IMR-90 (cell line): ENCODE data around the gene TPPP. TPM values are rescaled to one million over a fixed set of nuclear protein-coding genes. Genes with fewer than 3 reads are reported as not detected.

Source experiments
- ATAC-seq: fragments of 200-7000 bp; cut with Tn5 transposase; 2 replicates; pipeline ENCODE4 v1.9.1; 2020; ENCODE audit warnings: low read depth, mild to moderate bottlenecking, moderate library complexity
- BruUV-seq: library from RNA; stranded (reverse); fragments of 400-500 nt; replicated peaks from 2 replicates; lab custom pipeline; 2021; lab: Mats Ljungman, UMichigan
- CTCF ChIA-PET: fragments of 300-600 bp; formaldehyde crosslinking; extraction: SDS; loops from one replicate; lab custom pipeline; 2021; ENCODE audit warnings: antibody characterized with exemption; lab: Yijun Ruan, JAX
- POLR2A ChIA-PET: fragments of 300-600 bp; sonication (Branson Sonifier 250); formaldehyde crosslinking; loops from one replicate; lab custom pipeline; 2022; ENCODE audit warnings: antibody characterized with exemption; ENCODE audit not compliant: unreplicated experiment; lab: Charles Lee
- DNase-seq: peaks from one replicate; pipeline ENCODE4 v3.0.0; 2013
- H2AFZ ChIP-seq: replicated peaks from 2 replicates; pipeline ENCODE3; 2013; ENCODE audit warnings: low read length, mild to moderate bottlenecking; ENCODE audit not compliant: poor library complexity
- H2AK5ac ChIP-seq: 2 replicates; pipeline ENCODE4 v1.6.1; 2013; ENCODE audit warnings: low read depth, low read length, inconsistent platforms
- H2AK9ac ChIP-seq: replicated peaks from 2 replicates; pipeline ENCODE3; 2013; ENCODE audit warnings: mild to moderate bottlenecking, low read depth, low read length, moderate library complexity; ENCODE audit not compliant: poor library complexity
- H2BK120ac ChIP-seq: 2 replicates; pipeline ENCODE4 v1.6.1; 2013; ENCODE audit warnings: low read depth, low read length, inconsistent platforms
- H2BK15ac ChIP-seq: 3 replicates; pipeline ENCODE4 v1.6.1; 2013; ENCODE audit warnings: low read depth, low read length, inconsistent platforms
- H2BK20ac ChIP-seq: 2 replicates; pipeline ENCODE4 v1.6.1; 2013; ENCODE audit warnings: low read depth, mild to moderate bottlenecking, inconsistent platforms, low read length, moderate library complexity
- H2BK5ac ChIP-seq: 2 replicates; pipeline ENCODE4 v1.6.1; 2013; ENCODE audit warnings: mild to moderate bottlenecking, low read depth, low read length, inconsistent platforms; ENCODE audit not compliant: poor library complexity, severe bottlenecking
- H3K14ac ChIP-seq: replicated peaks from 2 replicates; pipeline ENCODE4 v1.6.1; 2013; ENCODE audit warnings: low read depth, low read length, inconsistent platforms
- H3K18ac ChIP-seq: 2 replicates; pipeline ENCODE4 v1.6.1; 2013; ENCODE audit warnings: low read depth, low read length, control low read depth
- H3K23ac ChIP-seq: 2 replicates; pipeline ENCODE4 v1.6.1; 2013; ENCODE audit warnings: low read depth, low read length, inconsistent platforms
- H3K27ac ChIP-seq: 2 replicates; pipeline ENCODE4 v1.5.1; 2013; ENCODE audit warnings: mild to moderate bottlenecking, control low read depth, low read length; ENCODE audit not compliant: insufficient read depth
- H3K27me3 ChIP-seq: 2 replicates; pipeline ENCODE4 v1.6.1; 2013; ENCODE audit warnings: low read length; ENCODE audit not compliant: control insufficient read depth, insufficient read depth
- H3K36me3 ChIP-seq: 2 replicates; pipeline ENCODE4 v1.6.1; 2013; ENCODE audit warnings: low read length, mixed read lengths; ENCODE audit not compliant: control insufficient read depth, insufficient read depth
- H3K4ac ChIP-seq: 2 replicates; pipeline ENCODE4 v1.6.1; 2013; ENCODE audit warnings: low read depth, low read length, inconsistent platforms
- H3K4me1 ChIP-seq: 2 replicates; pipeline ENCODE4 v1.6.1; 2013; ENCODE audit warnings: low read length, mixed read lengths; ENCODE audit not compliant: control insufficient read depth, insufficient read depth
- H3K4me2 ChIP-seq: 2 replicates; pipeline ENCODE4 v1.6.1; 2013; ENCODE audit warnings: low read depth, mild to moderate bottlenecking, control low read depth, low read length, moderate library complexity
- H3K4me3 ChIP-seq: 2 replicates; pipeline ENCODE4 v1.5.1; 2013; ENCODE audit warnings: low read depth, mild to moderate bottlenecking, control low read depth, low read length, moderate library complexity; ENCODE audit not compliant: insufficient read depth
- H3K56ac ChIP-seq: 2 replicates; pipeline ENCODE4 v1.6.1; 2013; ENCODE audit warnings: low read length, inconsistent platforms; ENCODE audit not compliant: insufficient read depth; ENCODE audit errors: extremely low read depth
- H3K79me1 ChIP-seq, 2 experiments: 2 replicates each; pipeline ENCODE4 v1.6.1; 2013; ENCODE audit warnings: low read length in 2 of 2, inconsistent platforms in 1 of 2, low read depth in 1 of 2
- H3K9ac ChIP-seq: 2 replicates; pipeline ENCODE4 v1.6.1; 2013; ENCODE audit warnings: low read depth, low read length, control low read depth
- H3K9me1 ChIP-seq: 2 replicates; pipeline ENCODE4 v1.6.1; 2013; ENCODE audit warnings: low read length, inconsistent platforms; ENCODE audit not compliant: insufficient read depth
- H3K9me3 ChIP-seq: 2 replicates; pipeline ENCODE4 v1.6.1; 2013; ENCODE audit warnings: low read length; ENCODE audit not compliant: control insufficient read depth, insufficient read depth
- H4K20me1 ChIP-seq: 2 replicates; pipeline ENCODE4 v1.6.1; 2013; ENCODE audit warnings: low read length, inconsistent platforms; ENCODE audit not compliant: insufficient read depth
- H4K5ac ChIP-seq: 2 replicates; pipeline ENCODE4 v1.6.1; 2013; ENCODE audit warnings: mild to moderate bottlenecking, low read depth, low read length, control low read depth
- H4K8ac ChIP-seq, 2 experiments: 2 replicates each; pipeline ENCODE4 v1.6.1; 2013; ENCODE audit warnings: low read depth in 2 of 2, low read length in 2 of 2, control low read depth in 1 of 2, inconsistent platforms in 1 of 2
- H4K91ac ChIP-seq: 2 replicates; pipeline ENCODE4 v1.6.1; 2013; ENCODE audit warnings: low read depth, low read length, inconsistent platforms; ENCODE audit not compliant: insufficient read depth
- BHLHE40 ChIP-seq: fragments of 150-350 bp; IDR thresholded peaks from 2 replicates; pipeline ENCODE4 v1.6.1; 2016; ENCODE audit warnings: mild to moderate bottlenecking, low read depth, low read length
- CEBPB ChIP-seq: IDR thresholded peaks from 2 replicates; pipeline ENCODE4 v1.6.1; 2012; ENCODE audit warnings: low read depth, low read length, improper control_type of control experiment
- CHD1 ChIP-seq: IDR thresholded peaks from 2 replicates; pipeline ENCODE4 v1.6.1; 2012; ENCODE audit warnings: low read depth, low read length, improper control_type of control experiment
- CTCF ChIP-seq: conservative IDR thresholded peaks from 2 replicates; pipeline ENCODE4 v1.5.1; 2012; ENCODE audit warnings: mild to moderate bottlenecking, low read depth, low read length, improper control_type of control experiment
- FOS ChIP-seq: fragments of 150-350 bp; IDR thresholded peaks from 2 replicates; pipeline ENCODE4 v1.6.1; 2016; ENCODE audit warnings: low read depth, low read length
- MAFK ChIP-seq: IDR thresholded peaks from 2 replicates; pipeline ENCODE4 v1.6.1; 2012; ENCODE audit warnings: low read depth, low read length, improper control_type of control experiment
- MAZ ChIP-seq: IDR thresholded peaks from 2 replicates; pipeline ENCODE4 v1.6.1; 2012; ENCODE audit warnings: low read depth, mild to moderate bottlenecking, low read length, improper control_type of control experiment, moderate library complexity, borderline replicate concordance
- MXI1 ChIP-seq: IDR thresholded peaks from 2 replicates; pipeline ENCODE4 v1.6.1; 2012; ENCODE audit warnings: low read depth, mild to moderate bottlenecking, low read length, moderate library complexity, borderline replicate concordance
- NFE2L2 ChIP-seq: fragments of 150-350 bp; IDR thresholded peaks from 2 replicates; pipeline ENCODE4 v1.6.1; 2016; ENCODE audit warnings: low read depth, mild to moderate bottlenecking, low read length
- POLR2A ChIP-seq: IDR thresholded peaks from 2 replicates; pipeline ENCODE4 v1.6.1; 2012; ENCODE audit warnings: mild to moderate bottlenecking, low read depth, low read length
- RAD21 ChIP-seq: IDR thresholded peaks from 2 replicates; pipeline ENCODE4 v1.6.1; 2012; ENCODE audit warnings: low read length, improper control_type of control experiment
- RCOR1 ChIP-seq: IDR thresholded peaks from 2 replicates; pipeline ENCODE4 v1.6.1; 2012; ENCODE audit warnings: mild to moderate bottlenecking, low read length, improper control_type of control experiment; ENCODE audit not compliant: insufficient replicate concordance
- RFX5 ChIP-seq: IDR thresholded peaks from 2 replicates; pipeline ENCODE4 v1.8.0; 2012; ENCODE audit warnings: low read depth, mild to moderate bottlenecking, low read length, moderate library complexity
- SMC3 ChIP-seq: fragments of 150-350 bp; IDR thresholded peaks from 2 replicates; pipeline ENCODE4 v1.6.1; 2016; ENCODE audit warnings: low read depth, mild to moderate bottlenecking, antibody characterized with exemption, low read length, moderate library complexity
- WGBS, 2 experiments: methylation state at CpG; one replicate each; pipeline versions ENCODE4 v1.1.5 to v1.1.7; 2013; ENCODE audit warnings: missing lambda C conversion rate in 2 of 2; ENCODE audit not compliant: insufficient read length in 1 of 2; ENCODE audit errors: extremely low coverage in 2 of 2; 5-methylcytosine and 5-hydroxymethylcytosine counted together
- dilution Hi-C: fragments of 300-500 bp; cut with HindIII; formaldehyde crosslinking; loops from one replicate; pipeline ENCODE4 v1.14.3; 2018; ENCODE audit warnings: low sequenced_read_pairs; ENCODE audit not compliant: unreplicated experiment
- in situ Hi-C: fragments of 300-500 bp; cut with MboI; formaldehyde crosslinking; loops from 3 replicates; pipeline ENCODE4 v1.14.3; 2019; ENCODE audit warnings: low sequenced_read_pairs, inconsistent platforms, mixed read lengths
- intact Hi-C: fragments of 100-400 bp; cut with micrococcal nuclease; formaldehyde crosslinking; loops from 2 replicates; pipeline ENCODE4 v1.10.0; 2022
- polyA plus RNA-seq, 3 experiments: library from polyadenylated mRNA; depleted of rRNA; stranded (reverse); fragments of >200 nt; gene quantifications; 2 replicates each; pipeline ENCODE4 v1.2.3, GENCODE V29; 2012; ENCODE audit warnings: low replicate concordance in 1 of 3
- total RNA-seq: library from RNA; depleted of rRNA; stranded (reverse); fragments of >200 nt; gene quantifications from 2 replicates; pipeline ENCODE4 v1.2.3, GENCODE V29; 2012
- TF ChIP-seq, protein P1 (sequence below): fragments of 150-350 bp; IDR thresholded peaks from 2 replicates; pipeline ENCODE4 v1.6.1; 2017; ENCODE audit warnings: mild to moderate bottlenecking, antibody characterized with exemption, low read length, low read depth
- TF ChIP-seq, protein P2 (sequence below): fragments of 150-350 bp; IDR thresholded peaks from 2 replicates; pipeline ENCODE4 v1.6.1; 2016; ENCODE audit warnings: low read depth, mild to moderate bottlenecking, low read length, moderate library complexity, borderline replicate concordance

TPPP gene
- total and polyA plus RNA-seq, 2 of the 4 experiments (the other 2 are of a cell fraction) = under 0.01 to 0.07 TPM

- peak; percentile 60; the same call in 1 of the 2 replicates for ATAC-seq
Observed at GRCh38 chr5:626850-627249, 66.3 kb downstream of the TPPP start.

More at GRCh38 chr5:626850-627249, 66.3 kb downstream of the TPPP start:
- no peaks in the 10 kb centered on the region for H3K9me1 ChIP-seq
- WGBS, 2 experiments = no CpG with 5 or more reads among the region's 3 CpGs
- H4K8ac ChIP-seq = no peak overlapping the region
- POLR2A ChIA-PET = no interaction called here
- no peak overlapping the region for H2BK20ac ChIP-seq
- no peak overlapping the region for H2BK15ac ChIP-seq
- no peak overlapping the region for H3K4me2 ChIP-seq
- no peak overlapping the region for H4K91ac ChIP-seq
- no peak overlapping the region for H3K4ac ChIP-seq
- H3K18ac ChIP-seq = no peak overlapping the region
- H3K56ac ChIP-seq = no peak overlapping the region
- H3K9ac ChIP-seq = no peak overlapping the region
- in situ Hi-C loops (no loop called here), intact Hi-C loops (no loop called here), dilution Hi-C loops (no loop called here)
- no peak overlapping the region for H3K23ac ChIP-seq
- H3K27ac ChIP-seq = no peak overlapping the region
- H2AK5ac ChIP-seq = no peak overlapping the region
- BruUV-seq = no TSS peak
- H3K14ac ChIP-seq = no peak overlapping the region
- no peak overlapping the region for H3K4me3 ChIP-seq
- H2BK5ac ChIP-seq = no peak overlapping the region
- no peaks in the 10 kb centered on the region for H3K27me3 ChIP-seq
- H2AK9ac ChIP-seq = no peak overlapping the region
- no peaks in the 10 kb centered on the region for H3K9me3 ChIP-seq
- peak; percentile 25 for DNase-seq
- CTCF ChIA-PET = no interaction called here
- no peaks in the 10 kb centered on the region for H4K20me1 ChIP-seq
- H2BK120ac ChIP-seq = no peak overlapping the region
- no peaks in the 10 kb centered on the region for H3K79me1 ChIP-seq
- no peak overlapping the region for H4K5ac ChIP-seq
- no peak overlapping the region for H2AFZ ChIP-seq
- TF ChIP-seq MAZ = no peak
- no peak for TF ChIP-seq MXI1
- no peak for TF ChIP-seq NFE2L2
- no peak for TF ChIP-seq SMC3
- TF ChIP-seq, protein P1, sequence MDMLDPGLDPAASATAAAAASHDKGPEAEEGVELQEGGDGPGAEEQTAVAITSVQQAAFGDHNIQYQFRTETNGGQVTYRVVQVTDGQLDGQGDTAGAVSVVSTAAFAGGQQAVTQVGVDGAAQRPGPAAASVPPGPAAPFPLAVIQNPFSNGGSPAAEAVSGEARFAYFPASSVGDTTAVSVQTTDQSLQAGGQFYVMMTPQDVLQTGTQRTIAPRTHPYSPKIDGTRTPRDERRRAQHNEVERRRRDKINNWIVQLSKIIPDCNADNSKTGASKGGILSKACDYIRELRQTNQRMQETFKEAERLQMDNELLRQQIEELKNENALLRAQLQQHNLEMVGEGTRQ = no peak
- TF ChIP-seq, protein P2, sequence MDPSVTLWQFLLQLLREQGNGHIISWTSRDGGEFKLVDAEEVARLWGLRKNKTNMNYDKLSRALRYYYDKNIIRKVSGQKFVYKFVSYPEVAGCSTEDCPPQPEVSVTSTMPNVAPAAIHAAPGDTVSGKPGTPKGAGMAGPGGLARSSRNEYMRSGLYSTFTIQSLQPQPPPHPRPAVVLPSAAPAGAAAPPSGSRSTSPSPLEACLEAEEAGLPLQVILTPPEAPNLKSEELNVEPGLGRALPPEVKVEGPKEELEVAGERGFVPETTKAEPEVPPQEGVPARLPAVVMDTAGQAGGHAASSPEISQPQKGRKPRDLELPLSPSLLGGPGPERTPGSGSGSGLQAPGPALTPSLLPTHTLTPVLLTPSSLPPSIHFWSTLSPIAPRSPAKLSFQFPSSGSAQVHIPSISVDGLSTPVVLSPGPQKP = no peak
- no peak for TF ChIP-seq MAFK
- no peak for TF ChIP-seq CHD1
- no peak for TF ChIP-seq RAD21
- no peak for TF ChIP-seq BHLHE40
- no peak for TF ChIP-seq CEBPB
- no peak for TF ChIP-seq CTCF
- TF ChIP-seq RFX5 = no peak
- no peak for TF ChIP-seq POLR2A
- no peak for TF ChIP-seq RCOR1
- TF ChIP-seq FOS = no peak
- peaks cover 6% of the 10 kb centered on the region for H3K36me3 ChIP-seq
- H3K4me1 ChIP-seq = no peaks in the 10 kb centered on the region
